WTC11 (cell line): ENCODE data around the gene PXDC1. TPM values are rescaled to one million over a fixed set of nuclear protein-coding genes. Genes with fewer than 3 reads are reported as not detected.
"Not testable (repeated sequence)": the region's sequence is repeated elsewhere in the genome, so short reads cannot be mapped to it uniquely, and the experiment has no call there.

Experiments used
- ATAC-seq: fragments of 200-7000 bp; cut with Tn5 transposase; 2 replicates; pipeline ENCODE4 v1.10.0; 2021; ENCODE audit warnings: mild to moderate bottlenecking, moderate library complexity
- CTCF ChIA-PET: fragments of 300-600 bp; sonication (Branson Sonifier 250); formaldehyde crosslinking; loops from one replicate; lab custom pipeline; 2021; ENCODE audit warnings: antibody characterized with exemption; lab: Charles Lee
- POLR2A ChIA-PET: fragments of 350-600 bp; sonication (Branson Sonifier 250); formaldehyde crosslinking; loops from one replicate; lab custom pipeline; 2021; ENCODE audit warnings: antibody characterized with exemption; lab: Charles Lee
- DNase-seq: peaks from one replicate; pipeline ENCODE4 v3.0.0; 2021; ENCODE audit warnings: low spot score
- H3K27ac Mint-ChIP-seq: 2 replicates; pipeline ENCODE4 v1.8.0; 2021; ENCODE audit warnings: mixed read lengths
- H3K27me3 Mint-ChIP-seq: 2 replicates; pipeline ENCODE4 v1.8.0; 2021; ENCODE audit warnings: low read depth, mild to moderate bottlenecking, moderate library complexity, mixed read lengths
- H3K36me3 Mint-ChIP-seq: 2 replicates; pipeline ENCODE4 v1.8.0; 2021; ENCODE audit warnings: mixed read lengths
- H3K4me1 Mint-ChIP-seq: 2 replicates; pipeline ENCODE4 v1.8.0; 2022; ENCODE audit warnings: mixed read lengths
- H3K4me3 Mint-ChIP-seq: 2 replicates; pipeline ENCODE4 v1.8.0; 2021; ENCODE audit warnings: mild to moderate bottlenecking, moderate library complexity, mixed read lengths
- H3K9me3 Mint-ChIP-seq: 2 replicates; pipeline ENCODE4 v1.8.0; 2021; ENCODE audit warnings: mixed read lengths
- CBFB ChIP-seq: sonication (generic); formaldehyde crosslinking; IDR thresholded peaks from 2 replicates; pipeline ENCODE4 v1.8.1; 2022; ENCODE audit warnings: mild to moderate bottlenecking, low read depth, missing genetic modification reagents
- ETV6 ChIP-seq: sonication (generic); formaldehyde crosslinking; IDR thresholded peaks from 2 replicates; pipeline ENCODE4 v1.8.1; 2022; ENCODE audit warnings: mild to moderate bottlenecking, missing genetic modification reagents
- FOXK1 ChIP-seq: sonication (generic); formaldehyde crosslinking; IDR thresholded peaks from 2 replicates; pipeline ENCODE4 v1.8.0; 2022; ENCODE audit warnings: mild to moderate bottlenecking, moderate library complexity, missing genetic modification reagents
- GTF2I ChIP-seq: fragments of 250-450 bp; sonication (Bioruptor Pico); conservative IDR thresholded peaks from 2 replicates; pipeline ENCODE4 v1.4.0; 2021; ENCODE audit warnings: mild to moderate bottlenecking
- JUN ChIP-seq: sonication (generic); formaldehyde crosslinking; IDR thresholded peaks from 2 replicates; pipeline ENCODE4 v1.8.0; 2023; ENCODE audit warnings: mild to moderate bottlenecking, missing genetic modification reagents
- MXD4 ChIP-seq: fragments of 250-450 bp; sonication (Bioruptor Pico); IDR thresholded peaks from 2 replicates; pipeline ENCODE4 v1.8.0; 2021; ENCODE audit warnings: mild to moderate bottlenecking, moderate library complexity, borderline replicate concordance
- NFE2L1 ChIP-seq: sonication (generic); formaldehyde crosslinking; IDR thresholded peaks from 2 replicates; pipeline ENCODE4 v1.8.1; 2023; ENCODE audit warnings: missing genetic modification reagents
- OVOL2 ChIP-seq: fragments of 250-450 bp; sonication (Bioruptor Pico); IDR thresholded peaks from 2 replicates; pipeline ENCODE4 v1.9.0; 2021; ENCODE audit warnings: mild to moderate bottlenecking, borderline replicate concordance
- SMAD3 ChIP-seq: sonication (generic); formaldehyde crosslinking; IDR thresholded peaks from 2 replicates; pipeline ENCODE4 v1.8.0; 2022; ENCODE audit warnings: missing genetic modification reagents, mild to moderate bottlenecking, borderline replicate concordance
- TP53 ChIP-seq: sonication (generic); formaldehyde crosslinking; IDR thresholded peaks from 2 replicates; pipeline ENCODE4 v1.8.1; 2023; ENCODE audit warnings: mild to moderate bottlenecking, missing genetic modification reagents
- total RNA-seq: library from RNA; stranded (reverse); gene quantifications from 3 replicates; pipeline ENCODE4 v1.2.3, GENCODE V29; 2021
- TF ChIP-seq, protein P1 (sequence below): fragments of 250-450 bp; sonication (Bioruptor Pico); IDR thresholded peaks from 2 replicates; pipeline ENCODE4 v2.1.2; 2022; ENCODE audit warnings: mild to moderate bottlenecking, moderate library complexity
- TF ChIP-seq, protein P2 (sequence below): sonication (generic); formaldehyde crosslinking; IDR thresholded peaks from 2 replicates; pipeline ENCODE4 v1.8.1; 2023; ENCODE audit warnings: mild to moderate bottlenecking, missing genetic modification reagents, borderline replicate concordance
- TF ChIP-seq, protein P3 (sequence below): sonication (generic); formaldehyde crosslinking; IDR thresholded peaks from 2 replicates; pipeline ENCODE4 v1.8.0; 2023; ENCODE audit warnings: missing genetic modification reagents
- TF ChIP-seq, protein P4 (sequence below): fragments of 250-450 bp; sonication (Bioruptor Pico); IDR thresholded peaks from 2 replicates; pipeline ENCODE4 v1.9.0; 2021; ENCODE audit warnings: mild to moderate bottlenecking
- TF ChIP-seq, protein P5 (sequence below): sonication (generic); formaldehyde crosslinking; IDR thresholded peaks from 2 replicates; pipeline ENCODE4 v1.8.0; 2023; ENCODE audit warnings: missing genetic modification reagents, mild to moderate bottlenecking, borderline replicate concordance
- TF ChIP-seq, protein P6 (sequence below): sonication (generic); formaldehyde crosslinking; conservative IDR thresholded peaks from 2 replicates; pipeline ENCODE4 v1.8.1; 2022; ENCODE audit warnings: mild to moderate bottlenecking, missing genetic modification reagents
- TF ChIP-seq, protein P7 (sequence below): sonication (generic); formaldehyde crosslinking; IDR thresholded peaks from 2 replicates; pipeline ENCODE4 v1.8.1; 2023; ENCODE audit warnings: mild to moderate bottlenecking, missing genetic modification reagents
- TF ChIP-seq, protein P8 (sequence below): sonication (generic); formaldehyde crosslinking; IDR thresholded peaks from 2 replicates; pipeline ENCODE4 v1.8.1; 2023; ENCODE audit warnings: mild to moderate bottlenecking, moderate library complexity, missing genetic modification reagents
- TF ChIP-seq, protein P9 (sequence below): sonication (generic); formaldehyde crosslinking; IDR thresholded peaks from 2 replicates; pipeline ENCODE4 v1.8.0; 2022; ENCODE audit warnings: mild to moderate bottlenecking, missing genetic modification reagents

The PXDC1 gene
- total RNA-seq, 1 experiment from 2014 or later = 3.3 TPM

DNA sequence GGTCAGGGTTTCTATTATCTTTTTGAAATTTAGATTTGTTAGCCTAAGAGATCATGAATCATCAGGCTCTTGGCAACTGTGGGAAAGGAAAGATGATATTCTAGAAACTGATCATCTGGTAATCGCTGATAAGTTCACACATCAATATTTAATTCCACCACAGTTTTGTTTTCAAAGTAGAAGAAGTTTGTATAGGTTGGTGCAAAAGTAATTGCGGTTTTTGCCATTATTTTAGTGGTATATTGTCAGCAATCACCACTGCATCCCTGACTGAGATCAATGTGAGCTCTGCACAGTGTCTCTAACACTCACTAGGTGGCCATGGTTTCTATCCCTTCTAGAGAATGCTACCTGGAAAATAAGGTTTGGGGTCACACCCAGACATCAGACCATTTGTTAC lies 17.0 kb upstream of the PXDC1 start:
- TF ChIP-seq, protein P1, sequence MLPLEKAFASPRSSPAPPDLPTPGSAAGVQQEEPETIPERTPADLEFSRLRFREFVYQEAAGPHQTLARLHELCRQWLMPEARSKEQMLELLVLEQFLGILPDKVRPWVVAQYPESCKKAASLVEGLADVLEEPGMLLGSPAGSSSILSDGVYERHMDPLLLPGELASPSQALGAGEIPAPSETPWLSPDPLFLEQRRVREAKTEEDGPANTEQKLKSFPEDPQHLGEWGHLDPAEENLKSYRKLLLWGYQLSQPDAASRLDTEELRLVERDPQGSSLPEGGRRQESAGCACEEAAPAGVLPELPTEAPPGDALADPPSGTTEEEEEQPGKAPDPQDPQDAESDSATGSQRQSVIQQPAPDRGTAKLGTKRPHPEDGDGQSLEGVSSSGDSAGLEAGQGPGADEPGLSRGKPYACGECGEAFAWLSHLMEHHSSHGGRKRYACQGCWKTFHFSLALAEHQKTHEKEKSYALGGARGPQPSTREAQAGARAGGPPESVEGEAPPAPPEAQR (CRISPR knock-in tag) = no peak
- TF ChIP-seq OVOL2 (no peak), NFE2L1 (CRISPR knock-in tag) (no peak), TP53 (CRISPR knock-in tag) (no peak), MXD4 (CRISPR knock-in tag) (no peak), SMAD3 (CRISPR knock-in tag) (no peak), ETV6 (CRISPR knock-in tag) (no peak), CBFB (CRISPR knock-in tag) (no peak), GTF2I (no peak), JUN (CRISPR knock-in tag) (no peak), FOXK1 (CRISPR knock-in tag) (no peak)
- TF ChIP-seq, protein P2, sequence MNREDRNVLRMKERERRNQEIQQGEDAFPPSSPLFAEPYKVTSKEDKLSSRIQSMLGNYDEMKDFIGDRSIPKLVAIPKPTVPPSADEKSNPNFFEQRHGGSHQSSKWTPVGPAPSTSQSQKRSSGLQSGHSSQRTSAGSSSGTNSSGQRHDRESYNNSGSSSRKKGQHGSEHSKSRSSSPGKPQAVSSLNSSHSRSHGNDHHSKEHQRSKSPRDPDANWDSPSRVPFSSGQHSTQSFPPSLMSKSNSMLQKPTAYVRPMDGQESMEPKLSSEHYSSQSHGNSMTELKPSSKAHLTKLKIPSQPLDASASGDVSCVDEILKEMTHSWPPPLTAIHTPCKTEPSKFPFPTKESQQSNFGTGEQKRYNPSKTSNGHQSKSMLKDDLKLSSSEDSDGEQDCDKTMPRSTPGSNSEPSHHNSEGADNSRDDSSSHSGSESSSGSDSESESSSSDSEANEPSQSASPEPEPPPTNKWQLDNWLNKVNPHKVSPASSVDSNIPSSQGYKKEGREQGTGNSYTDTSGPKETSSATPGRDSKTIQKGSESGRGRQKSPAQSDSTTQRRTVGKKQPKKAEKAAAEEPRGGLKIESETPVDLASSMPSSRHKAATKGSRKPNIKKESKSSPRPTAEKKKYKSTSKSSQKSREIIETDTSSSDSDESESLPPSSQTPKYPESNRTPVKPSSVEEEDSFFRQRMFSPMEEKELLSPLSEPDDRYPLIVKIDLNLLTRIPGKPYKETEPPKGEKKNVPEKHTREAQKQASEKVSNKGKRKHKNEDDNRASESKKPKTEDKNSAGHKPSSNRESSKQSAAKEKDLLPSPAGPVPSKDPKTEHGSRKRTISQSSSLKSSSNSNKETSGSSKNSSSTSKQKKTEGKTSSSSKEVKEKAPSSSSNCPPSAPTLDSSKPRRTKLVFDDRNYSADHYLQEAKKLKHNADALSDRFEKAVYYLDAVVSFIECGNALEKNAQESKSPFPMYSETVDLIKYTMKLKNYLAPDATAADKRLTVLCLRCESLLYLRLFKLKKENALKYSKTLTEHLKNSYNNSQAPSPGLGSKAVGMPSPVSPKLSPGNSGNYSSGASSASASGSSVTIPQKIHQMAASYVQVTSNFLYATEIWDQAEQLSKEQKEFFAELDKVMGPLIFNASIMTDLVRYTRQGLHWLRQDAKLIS (CRISPR knock-in tag) = no peak
- TF ChIP-seq, protein P3, sequence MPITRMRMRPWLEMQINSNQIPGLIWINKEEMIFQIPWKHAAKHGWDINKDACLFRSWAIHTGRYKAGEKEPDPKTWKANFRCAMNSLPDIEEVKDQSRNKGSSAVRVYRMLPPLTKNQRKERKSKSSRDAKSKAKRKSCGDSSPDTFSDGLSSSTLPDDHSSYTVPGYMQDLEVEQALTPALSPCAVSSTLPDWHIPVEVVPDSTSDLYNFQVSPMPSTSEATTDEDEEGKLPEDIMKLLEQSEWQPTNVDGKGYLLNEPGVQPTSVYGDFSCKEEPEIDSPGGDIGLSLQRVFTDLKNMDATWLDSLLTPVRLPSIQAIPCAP (CRISPR knock-in tag) = no peak
- TF ChIP-seq, protein P4, sequence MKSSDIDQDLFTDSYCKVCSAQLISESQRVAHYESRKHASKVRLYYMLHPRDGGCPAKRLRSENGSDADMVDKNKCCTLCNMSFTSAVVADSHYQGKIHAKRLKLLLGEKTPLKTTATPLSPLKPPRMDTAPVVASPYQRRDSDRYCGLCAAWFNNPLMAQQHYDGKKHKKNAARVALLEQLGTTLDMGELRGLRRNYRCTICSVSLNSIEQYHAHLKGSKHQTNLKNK (CRISPR knock-in tag) = no peak
- TF ChIP-seq, protein P5, sequence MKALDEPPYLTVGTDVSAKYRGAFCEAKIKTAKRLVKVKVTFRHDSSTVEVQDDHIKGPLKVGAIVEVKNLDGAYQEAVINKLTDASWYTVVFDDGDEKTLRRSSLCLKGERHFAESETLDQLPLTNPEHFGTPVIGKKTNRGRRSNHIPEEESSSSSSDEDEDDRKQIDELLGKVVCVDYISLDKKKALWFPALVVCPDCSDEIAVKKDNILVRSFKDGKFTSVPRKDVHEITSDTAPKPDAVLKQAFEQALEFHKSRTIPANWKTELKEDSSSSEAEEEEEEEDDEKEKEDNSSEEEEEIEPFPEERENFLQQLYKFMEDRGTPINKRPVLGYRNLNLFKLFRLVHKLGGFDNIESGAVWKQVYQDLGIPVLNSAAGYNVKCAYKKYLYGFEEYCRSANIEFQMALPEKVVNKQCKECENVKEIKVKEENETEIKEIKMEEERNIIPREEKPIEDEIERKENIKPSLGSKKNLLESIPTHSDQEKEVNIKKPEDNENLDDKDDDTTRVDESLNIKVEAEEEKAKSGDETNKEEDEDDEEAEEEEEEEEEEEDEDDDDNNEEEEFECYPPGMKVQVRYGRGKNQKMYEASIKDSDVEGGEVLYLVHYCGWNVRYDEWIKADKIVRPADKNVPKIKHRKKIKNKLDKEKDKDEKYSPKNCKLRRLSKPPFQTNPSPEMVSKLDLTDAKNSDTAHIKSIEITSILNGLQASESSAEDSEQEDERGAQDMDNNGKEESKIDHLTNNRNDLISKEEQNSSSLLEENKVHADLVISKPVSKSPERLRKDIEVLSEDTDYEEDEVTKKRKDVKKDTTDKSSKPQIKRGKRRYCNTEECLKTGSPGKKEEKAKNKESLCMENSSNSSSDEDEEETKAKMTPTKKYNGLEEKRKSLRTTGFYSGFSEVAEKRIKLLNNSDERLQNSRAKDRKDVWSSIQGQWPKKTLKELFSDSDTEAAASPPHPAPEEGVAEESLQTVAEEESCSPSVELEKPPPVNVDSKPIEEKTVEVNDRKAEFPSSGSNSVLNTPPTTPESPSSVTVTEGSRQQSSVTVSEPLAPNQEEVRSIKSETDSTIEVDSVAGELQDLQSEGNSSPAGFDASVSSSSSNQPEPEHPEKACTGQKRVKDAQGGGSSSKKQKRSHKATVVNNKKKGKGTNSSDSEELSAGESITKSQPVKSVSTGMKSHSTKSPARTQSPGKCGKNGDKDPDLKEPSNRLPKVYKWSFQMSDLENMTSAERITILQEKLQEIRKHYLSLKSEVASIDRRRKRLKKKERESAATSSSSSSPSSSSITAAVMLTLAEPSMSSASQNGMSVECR = no peak
- TF ChIP-seq, protein P6, sequence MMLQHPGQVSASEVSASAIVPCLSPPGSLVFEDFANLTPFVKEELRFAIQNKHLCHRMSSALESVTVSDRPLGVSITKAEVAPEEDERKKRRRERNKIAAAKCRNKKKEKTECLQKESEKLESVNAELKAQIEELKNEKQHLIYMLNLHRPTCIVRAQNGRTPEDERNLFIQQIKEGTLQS (CRISPR knock-in tag) = no peak
- TF ChIP-seq, protein P7, sequence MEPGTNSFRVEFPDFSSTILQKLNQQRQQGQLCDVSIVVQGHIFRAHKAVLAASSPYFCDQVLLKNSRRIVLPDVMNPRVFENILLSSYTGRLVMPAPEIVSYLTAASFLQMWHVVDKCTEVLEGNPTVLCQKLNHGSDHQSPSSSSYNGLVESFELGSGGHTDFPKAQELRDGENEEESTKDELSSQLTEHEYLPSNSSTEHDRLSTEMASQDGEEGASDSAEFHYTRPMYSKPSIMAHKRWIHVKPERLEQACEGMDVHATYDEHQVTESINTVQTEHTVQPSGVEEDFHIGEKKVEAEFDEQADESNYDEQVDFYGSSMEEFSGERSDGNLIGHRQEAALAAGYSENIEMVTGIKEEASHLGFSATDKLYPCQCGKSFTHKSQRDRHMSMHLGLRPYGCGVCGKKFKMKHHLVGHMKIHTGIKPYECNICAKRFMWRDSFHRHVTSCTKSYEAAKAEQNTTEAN = no peak
- TF ChIP-seq, protein P8, sequence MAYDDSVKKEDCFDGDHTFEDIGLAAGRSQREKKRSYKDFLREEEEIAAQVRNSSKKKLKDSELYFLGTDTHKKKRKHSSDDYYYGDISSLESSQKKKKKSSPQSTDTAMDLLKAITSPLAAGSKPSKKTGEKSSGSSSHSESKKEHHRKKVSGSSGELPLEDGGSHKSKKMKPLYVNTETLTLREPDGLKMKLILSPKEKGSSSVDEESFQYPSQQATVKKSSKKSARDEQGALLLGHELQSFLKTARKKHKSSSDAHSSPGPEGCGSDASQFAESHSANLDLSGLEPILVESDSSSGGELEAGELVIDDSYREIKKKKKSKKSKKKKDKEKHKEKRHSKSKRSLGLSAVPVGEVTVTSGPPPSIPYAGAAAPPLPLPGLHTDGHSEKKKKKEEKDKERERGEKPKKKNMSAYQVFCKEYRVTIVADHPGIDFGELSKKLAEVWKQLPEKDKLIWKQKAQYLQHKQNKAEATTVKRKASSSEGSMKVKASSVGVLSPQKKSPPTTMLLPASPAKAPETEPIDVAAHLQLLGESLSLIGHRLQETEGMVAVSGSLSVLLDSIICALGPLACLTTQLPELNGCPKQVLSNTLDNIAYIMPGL (CRISPR knock-in tag) = no peak
- TF ChIP-seq, protein P9, sequence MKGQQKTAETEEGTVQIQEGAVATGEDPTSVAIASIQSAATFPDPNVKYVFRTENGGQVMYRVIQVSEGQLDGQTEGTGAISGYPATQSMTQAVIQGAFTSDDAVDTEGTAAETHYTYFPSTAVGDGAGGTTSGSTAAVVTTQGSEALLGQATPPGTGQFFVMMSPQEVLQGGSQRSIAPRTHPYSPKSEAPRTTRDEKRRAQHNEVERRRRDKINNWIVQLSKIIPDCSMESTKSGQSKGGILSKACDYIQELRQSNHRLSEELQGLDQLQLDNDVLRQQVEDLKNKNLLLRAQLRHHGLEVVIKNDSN (CRISPR knock-in tag) = no peak
- Mint-ChIP-seq H3K27me3 (no peaks in the 10 kb centered on the region), H3K36me3 (no peaks in the 10 kb centered on the region)

DNA sequence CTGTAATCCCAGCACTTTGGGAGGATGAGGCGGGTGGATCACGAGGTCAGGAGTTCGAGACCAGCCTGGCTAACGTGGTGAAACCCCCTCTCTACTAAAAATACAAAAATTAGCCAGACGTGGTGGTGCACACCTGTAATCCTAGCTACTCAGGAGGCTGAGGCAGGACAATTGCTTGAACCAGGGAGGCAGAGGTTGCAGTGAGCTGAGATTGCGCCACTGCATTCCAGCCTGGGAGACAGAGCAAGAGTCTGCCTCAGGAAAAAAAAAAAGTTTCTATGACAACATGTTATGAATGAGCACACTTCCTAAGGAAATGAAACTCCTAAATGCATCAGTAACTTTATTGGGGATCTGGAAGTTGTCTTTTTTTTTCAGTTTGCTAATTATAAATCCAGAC lies 16.0 kb upstream of the PXDC1 start:
- H3K27ac Mint-ChIP-seq, ATAC-seq, DNase-seq, POLR2A ChIA-PET, H3K36me3 Mint-ChIP-seq, H3K4me3 Mint-ChIP-seq, H3K9me3 Mint-ChIP-seq, H3K27me3 Mint-ChIP-seq: not testable (repeated sequence)
- CTCF ChIA-PET = interaction anchor here (1.0 to 1.2 kb wide), 2 partner anchors 18 to 81 kb away, joined by 3 to 4 read pairs; partner anchors contain the start of gene FAM50B
- peaks cover 25% of the 10 kb centered on the region for H3K4me1 Mint-ChIP-seq

More for the DNA sequence above, 17.0 kb upstream of the PXDC1 start:
- H3K27ac Mint-ChIP-seq = no peak overlapping the region
- DNase-seq (no peak), ATAC-seq (no peak)
- ChIA-PET CTCF (interaction anchor here (2.6 kb wide), 1 partner anchor 209 kb away, joined by 8 read pairs; no protein-coding TSS in a partner anchor), POLR2A (no interaction called here)
- H3K4me3 Mint-ChIP-seq = no peak overlapping the region
- peaks cover 25% of the 10 kb centered on the region for H3K4me1 Mint-ChIP-seq
- H3K9me3 Mint-ChIP-seq = peaks cover 11% of the 10 kb centered on the region
